Duodenal mucosa (tissue), 2 donors: ENCODE data around the gene ACSS2.

Experiments
- H3K27ac ChIP-seq: one replicate; pipeline ENCODE4 v1.7.0; 2013; ENCODE audit warnings: low read depth, low read length
- H3K27me3 ChIP-seq, 2 donors: one replicate each; pipeline ENCODE4 v1.7.0; 2013; ENCODE audit warnings: low read length in 2 of 2, control low read depth in 1 of 2; ENCODE audit not compliant: insufficient read depth in 2 of 2, control insufficient read depth in 1 of 2
- H3K36me3 ChIP-seq, 2 donors: one replicate each; pipeline ENCODE4 v1.7.0; 2013; ENCODE audit warnings: low read length in 2 of 2, control low read depth in 1 of 2; ENCODE audit not compliant: insufficient read depth in 2 of 2, control insufficient read depth in 1 of 2
- H3K4me1 ChIP-seq, 2 donors: one replicate each; pipeline ENCODE4 v1.7.0; 2013; ENCODE audit warnings: low read length in 2 of 2, control low read depth in 1 of 2; ENCODE audit not compliant: insufficient read depth in 2 of 2, control insufficient read depth in 1 of 2
- H3K4me3 ChIP-seq, 2 donors: one replicate each; pipeline ENCODE4 v1.7.0; 2013; ENCODE audit warnings: low read length in 2 of 2, low read depth in 1 of 2
- H3K9ac ChIP-seq, 2 donors: one replicate each; pipeline ENCODE4 v1.7.0; 2013; ENCODE audit warnings: low read length in 2 of 2, low read depth in 1 of 2
- H3K9me3 ChIP-seq, 2 donors: one replicate each; pipeline ENCODE4 v1.7.0; 2013; ENCODE audit warnings: low read length in 2 of 2, control low read depth in 1 of 2; ENCODE audit not compliant: control insufficient read depth in 1 of 2

The ACSS2 gene

GRCh38 chr20:34970846-34971560, 94.6 kb downstream of the ACSS2 start:
- Histone ChIP-seq H3K9me3 (no peaks in the 10 kb centered on the region), H3K27ac (no peak overlapping the region), H3K27me3 (no peaks in the 10 kb centered on the region), H3K4me3 (no peak overlapping the region), H3K36me3 (no peaks in the 10 kb centered on the region), H3K4me1 (no peaks in the 10 kb centered on the region), H3K9ac (no peak overlapping the region)

- Histone ChIP-seq H3K27ac (no peak overlapping the region), H3K4me1 (no peaks in the 10 kb centered on the region), H3K4me3 (no peak overlapping the region), H3K9ac (no peak overlapping the region), H3K27me3 (no peaks in the 10 kb centered on the region), H3K9me3 (no peaks in the 10 kb centered on the region), H3K36me3 (no peaks in the 10 kb centered on the region)
Observed at GRCh38 chr20:34971561-34972235, 95.3 kb downstream of the ACSS2 start.

- Histone ChIP-seq H3K4me3 (no peak overlapping the region), H3K36me3 (no peaks in the 10 kb centered on the region), H3K27me3 (no peaks in the 10 kb centered on the region), H3K9ac (no peak overlapping the region), H3K4me1 (no peaks in the 10 kb centered on the region), H3K9me3 (no peaks in the 10 kb centered on the region), H3K27ac (no peak overlapping the region)
Observed at GRCh38 chr20:34974246-34974645, 97.8 kb downstream of the ACSS2 start.

- no peaks in the 10 kb centered on the region for H3K9me3 ChIP-seq
- H3K9ac ChIP-seq: no peak overlapping the region
- no peak overlapping the region for H3K27ac ChIP-seq
- H3K27me3 ChIP-seq: no peaks in the 10 kb centered on the region
- H3K4me1 ChIP-seq: peaks cover 10% of the 10 kb centered on the region in 2 donors
- H3K36me3 ChIP-seq: no peaks in the 10 kb centered on the region
- H3K4me3 ChIP-seq: no peak overlapping the region
Observed at GRCh38 chr20:34976286-34976685, 99.9 kb downstream of the ACSS2 start.
